SW480 (cell line): ENCODE data around the gene MRPS23.
"Not testable (repeated sequence)": the region's sequence is repeated elsewhere in the genome, so short reads cannot be mapped to it uniquely, and the experiment has no call there.

ENCODE experiments used
- DNase-seq: peaks from one replicate; pipeline ENCODE4 v3.0.0-alpha.2; 2016; ENCODE audit warnings: low spot score

Gene MRPS23

GRCh38 chr17:57862694-57863667 is 13.1 kb upstream of the MRPS23 start:
- DNase-seq, result peak; percentile 61

GRCh38 chr17:57861790-57862693 is 12.2 kb upstream of the MRPS23 start:
- DNase-seq, result peak; percentile 81

GRCh38 chr17:57861000-57861789 is 11.4 kb upstream of the MRPS23 start:
- DNase-seq, result peak; percentile 91

GRCh38 chr17:57860414-57860999 is 10.7 kb upstream of the MRPS23 start:
- no peak for DNase-seq

GRCh38 chr17:57859601-57860413 is 10.0 kb upstream of the MRPS23 start:
- DNase-seq, result no peak

GRCh38 chr17:57858838-57859237 is 9.0 kb upstream of the MRPS23 start:
- DNase-seq, result no peak

- no peak for DNase-seq
These were observed 7.2 kb upstream of the MRPS23 start for GRCh38 chr17:57856792-57857620.

- no peak for DNase-seq
These were observed 5.7 kb upstream of the MRPS23 start for GRCh38 chr17:57855391-57856035.

GRCh38 chr17:57853695-57854094 is 3.9 kb upstream of the MRPS23 start:
- DNase-seq, result no peak

- no peak for DNase-seq
These were observed 3.1 kb upstream of the MRPS23 start for GRCh38 chr17:57852955-57853328.

- DNase-seq, result no peak
These were observed 2.5 kb upstream of the MRPS23 start for GRCh38 chr17:57852092-57852954.

GRCh38 chr17:57849163-57849873 is 526 bp downstream of the MRPS23 start:
- no peak for DNase-seq

GRCh38 chr17:57846056-57846945 is 3.5 kb downstream of the MRPS23 start:
- not testable (repeated sequence) for DNase-seq

GRCh38 chr17:57842280-57842679 is 7.6 kb downstream of the MRPS23 start:
- no peak for DNase-seq

- DNase-seq, result no peak
These were observed 10.3 kb downstream of the MRPS23 start for GRCh38 chr17:57839571-57839923.

GRCh38 chr17:57838857-57839570 is 10.8 kb downstream of the MRPS23 start:
- no peak for DNase-seq
